ENCODE results near the gene EDEM2. TPM values are rescaled to one million over a fixed set of nuclear protein-coding genes. Genes with fewer than 3 reads are reported as not detected.

EDEM2 gene
- polyA plus RNA-seq, 1 donor (not counting 4 experiments of a cell fraction or from before 2014, with no cell fraction given) = 15.4 TPM

- H3K27me3 ChIP-seq (ENCODE audit: control insufficient read depth, extremely low read depth, insufficient read depth, low read length) = no peaks in the 10 kb centered on the region
Measured at GRCh38 chr20:35088231-35089145, 58.6 kb downstream of the EDEM2 start.

GRCh38 chr20:35087791-35088190 is 59.3 kb downstream of the EDEM2 start:
- Histone ChIP-seq H3K9me3 (ENCODE audit: control insufficient read depth, low read depth, low read length) (no peaks in the 10 kb centered on the region), H3K4me1 (ENCODE audit: control insufficient read depth, extremely low read depth, insufficient read depth, low read length) (peaks cover 9% of the 10 kb centered on the region), H3K27ac (ENCODE audit: control insufficient read depth, insufficient read depth, low read length) (no peak overlapping the region), H3K27me3 (ENCODE audit: control insufficient read depth, extremely low read depth, insufficient read depth, low read length) (no peaks in the 10 kb centered on the region), H3K4me2 (ENCODE audit: control insufficient read depth, extremely low read depth, insufficient read depth, low read depth, low read length) (no peak overlapping the region), H3K9ac (ENCODE audit: control insufficient read depth, extremely low read depth, insufficient read depth, low read length) (no peak overlapping the region), H3K9me1 (ENCODE audit: control insufficient read depth, extremely low read depth, insufficient read depth, low read length) (no peaks in the 10 kb centered on the region), H2AFZ (ENCODE audit: control insufficient read depth, low read length) (no peak overlapping the region), H3K36me3 (ENCODE audit: control insufficient read depth in 2 of 2, extremely low read depth in 1 of 2, insufficient read depth in 2 of 2, low read length in 2 of 2) (peaks cover 0 to 9% of the 10 kb centered on the region in 2 experiments), H3K4me3 (ENCODE audit: control insufficient read depth in 2 of 3, extremely low read depth in 1 of 3, insufficient read depth in 2 of 3, low read depth in 1 of 3, low read length in 3 of 3) (no peak overlapping the region), H4K20me1 (ENCODE audit: control insufficient read depth, extremely low read depth, insufficient read depth, low read length) (peaks cover 11% of the 10 kb centered on the region), H3K79me2 (ENCODE audit: control insufficient read depth, insufficient read depth, low read length) (peaks cover 88% of the 10 kb centered on the region)
- FAIRE-seq (no peak), DNase-seq (ENCODE audit: low read depth, low spot score) (no peak)
- dilution Hi-C loops (cut with MboI; ENCODE audit: extremely low pct_ligation_motif_present, low sequenced_read_pairs) = no loop called here
- TF ChIP-seq CTCF (optimal IDR thresholded peaks at IDR 0.05 in 1 of 3, IDR thresholded peaks at IDR 0.05 in 1 of 3, conservative IDR thresholded peaks at IDR 0.05 in 1 of 3; ENCODE audit: extremely low read depth in 1 of 3, insufficient read depth in 2 of 3, low read length in 3 of 3) (no peak), EZH2 (IDR thresholded peaks at IDR 0.05; ENCODE audit: low read length) (no peak)

More at GRCh38 chr20:35088231-35089145, 58.6 kb downstream of the EDEM2 start:
- peaks cover 0 to 9% of the 10 kb centered on the region in 2 experiments for H3K36me3 ChIP-seq (ENCODE audit: control insufficient read depth in 2 of 2, extremely low read depth in 1 of 2, insufficient read depth in 2 of 2, low read length in 2 of 2)
- peaks cover 16% of the 10 kb centered on the region for H3K4me1 ChIP-seq (ENCODE audit: control insufficient read depth, extremely low read depth, insufficient read depth, low read length)
- FAIRE-seq (no peak), DNase-seq (ENCODE audit: low read depth, low spot score) (no peak)
- H3K4me2 ChIP-seq (ENCODE audit: control insufficient read depth, extremely low read depth, insufficient read depth, low read depth, low read length) = no peak overlapping the region
- H3K9me1 ChIP-seq (ENCODE audit: control insufficient read depth, extremely low read depth, insufficient read depth, low read length) = no peaks in the 10 kb centered on the region
- H3K4me3 ChIP-seq (ENCODE audit: control insufficient read depth in 2 of 3, extremely low read depth in 1 of 3, insufficient read depth in 2 of 3, low read depth in 1 of 3, low read length in 3 of 3) = no peak overlapping the region
- no peaks in the 10 kb centered on the region for H3K9me3 ChIP-seq (ENCODE audit: control insufficient read depth, low read depth, low read length)
- TF ChIP-seq CTCF (optimal IDR thresholded peaks at IDR 0.05 in 1 of 3, IDR thresholded peaks at IDR 0.05 in 1 of 3, conservative IDR thresholded peaks at IDR 0.05 in 1 of 3; ENCODE audit: extremely low read depth in 1 of 3, insufficient read depth in 2 of 3, low read length in 3 of 3) (no peak), EZH2 (IDR thresholded peaks at IDR 0.05; ENCODE audit: low read length) (no peak)
- H2AFZ ChIP-seq (ENCODE audit: control insufficient read depth, low read length) = no peak overlapping the region
- peaks cover 11% of the 10 kb centered on the region for H4K20me1 ChIP-seq (ENCODE audit: control insufficient read depth, extremely low read depth, insufficient read depth, low read length)
- H3K9ac ChIP-seq (ENCODE audit: control insufficient read depth, extremely low read depth, insufficient read depth, low read length) = no peak overlapping the region
- dilution Hi-C loops (cut with MboI; ENCODE audit: extremely low pct_ligation_motif_present, low sequenced_read_pairs) = no loop called here
- peaks cover 81% of the 10 kb centered on the region for H3K79me2 ChIP-seq (ENCODE audit: control insufficient read depth, insufficient read depth, low read length)
- H3K27ac ChIP-seq (ENCODE audit: control insufficient read depth, insufficient read depth, low read length) = no peak overlapping the region

Measured in keratinocyte (primary cell).